HG02759 (cell line): Measurements from ENCODE around the gene SULT4A1.
"Not testable (repeated sequence)": the region's sequence is repeated elsewhere in the genome, so short reads cannot be mapped to it uniquely, and the experiment has no call there.

Experiments used
- ATAC-seq: cut with Tn5 transposase; IDR thresholded peaks from one replicate; pipeline ENCODE4 v1.9.1; 2021; ENCODE audit warnings: mild to moderate bottlenecking, moderate library complexity; ENCODE audit not compliant: unreplicated experiment

Gene SULT4A1

DNA sequence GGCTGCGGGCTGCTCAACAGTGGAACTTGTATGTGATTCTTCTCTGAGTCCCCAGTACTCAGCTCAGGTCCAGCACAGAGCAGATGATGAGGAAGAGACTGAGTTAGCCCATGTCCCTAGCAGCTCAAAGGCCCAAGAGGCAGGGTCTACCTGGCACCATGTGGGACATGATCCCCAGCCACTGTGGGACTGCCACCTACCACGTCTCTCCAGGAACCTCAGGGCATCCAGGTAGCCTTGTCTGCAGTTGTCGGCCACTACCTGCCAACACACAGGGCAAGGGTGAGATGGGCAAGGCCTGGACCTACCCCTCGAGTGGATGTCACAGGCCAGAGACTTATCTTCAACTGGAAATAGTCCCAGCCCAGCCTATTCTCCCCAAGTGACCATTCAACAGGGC, 25.1 kb upstream of the SULT4A1 start:
- no peak for ATAC-seq

DNA sequence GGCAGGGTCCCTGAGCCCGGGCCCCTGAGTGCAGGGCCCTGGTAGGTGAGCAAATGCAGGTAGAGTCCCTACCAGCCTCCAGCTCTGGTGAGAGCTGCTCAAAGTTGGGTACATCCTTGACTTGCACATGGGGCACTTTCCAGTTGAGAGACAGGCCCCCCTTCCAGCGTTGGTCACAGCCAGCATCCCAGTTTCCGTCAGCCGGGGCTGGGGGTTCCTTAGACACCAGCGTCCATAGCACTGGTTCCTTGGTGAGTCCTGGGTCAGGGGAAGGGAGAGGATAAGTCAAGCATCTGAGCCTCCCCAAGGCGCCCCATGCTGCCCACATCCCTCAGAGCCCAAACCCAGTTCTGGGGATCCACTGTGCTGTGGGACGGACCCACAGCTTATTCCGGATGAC, 23.9 kb upstream of the SULT4A1 start:
- ATAC-seq: no peak

DNA sequence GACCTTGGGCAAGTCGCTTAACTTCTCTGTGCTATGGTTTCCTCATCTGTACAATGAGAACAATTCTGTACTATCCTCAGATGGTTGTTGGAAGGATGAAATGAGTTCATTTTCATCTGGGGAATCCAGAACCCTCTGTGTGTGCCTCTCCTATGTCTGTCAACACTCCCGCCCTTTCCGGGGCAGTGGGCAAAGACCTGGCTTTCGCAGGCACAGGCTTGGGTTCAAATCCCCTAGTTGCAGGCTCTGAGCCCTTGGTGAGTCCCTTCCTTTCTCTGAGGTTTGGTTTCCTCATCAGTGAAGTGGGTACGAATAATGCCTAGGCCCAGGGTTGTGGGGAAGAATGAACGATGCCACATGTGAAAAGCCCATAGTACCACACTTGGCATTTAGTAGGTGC, 23.5 kb upstream of the SULT4A1 start:
- ATAC-seq: no peak

DNA sequence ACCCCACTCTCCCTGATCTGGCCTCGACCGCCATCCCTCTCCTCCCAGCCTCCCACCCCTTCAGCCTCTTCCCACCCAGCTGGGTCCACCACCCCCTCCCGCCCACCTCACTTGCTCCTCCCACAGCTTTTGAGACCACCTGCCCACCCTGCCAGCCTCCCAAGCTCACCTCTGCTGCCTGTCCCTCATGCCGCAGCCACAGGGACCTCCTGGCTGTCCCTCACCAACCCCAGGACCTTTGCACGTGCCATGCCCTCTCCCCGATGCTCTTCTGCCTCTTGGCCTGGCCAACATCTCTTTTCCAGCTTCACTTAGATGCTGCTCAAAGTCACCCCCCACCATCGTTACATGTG, 23.0 kb upstream of the SULT4A1 start:
- ATAC-seq: no peak

DNA sequence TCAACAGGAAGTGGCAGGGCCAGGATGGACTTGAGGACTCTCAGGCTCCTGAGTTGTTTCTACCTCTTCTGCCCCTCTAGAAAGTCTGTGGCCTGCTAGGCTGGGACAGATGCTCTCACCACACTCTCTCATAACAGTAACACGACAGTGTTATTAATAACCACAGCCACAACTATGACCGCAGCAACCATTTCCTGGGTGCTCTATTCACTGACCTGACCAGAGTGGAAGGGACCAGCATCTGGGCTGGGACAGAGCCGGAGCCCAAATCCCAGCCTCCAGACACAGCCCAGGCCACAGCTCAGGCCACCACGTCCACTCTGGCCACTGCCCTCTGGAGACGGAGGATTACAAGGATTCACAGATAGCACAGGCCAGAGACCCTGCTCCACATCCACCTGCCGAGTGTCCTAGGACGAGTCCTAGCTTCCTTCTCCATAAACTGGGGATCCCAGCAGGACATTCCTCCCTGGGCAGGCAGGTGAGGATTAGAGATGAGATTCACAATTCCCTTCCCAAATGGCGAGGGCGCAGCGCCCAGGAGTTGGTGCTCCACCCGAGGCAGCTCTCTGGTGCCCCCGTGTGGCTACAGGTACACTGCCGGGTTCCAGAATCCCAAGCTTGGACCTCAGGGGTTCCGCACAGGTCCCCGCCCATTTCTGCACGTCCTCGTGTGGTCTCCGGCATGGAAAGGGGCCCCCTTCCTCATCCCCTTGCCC, 22.4 kb upstream of the SULT4A1 start:
- ATAC-seq: peak; percentile 68

DNA sequence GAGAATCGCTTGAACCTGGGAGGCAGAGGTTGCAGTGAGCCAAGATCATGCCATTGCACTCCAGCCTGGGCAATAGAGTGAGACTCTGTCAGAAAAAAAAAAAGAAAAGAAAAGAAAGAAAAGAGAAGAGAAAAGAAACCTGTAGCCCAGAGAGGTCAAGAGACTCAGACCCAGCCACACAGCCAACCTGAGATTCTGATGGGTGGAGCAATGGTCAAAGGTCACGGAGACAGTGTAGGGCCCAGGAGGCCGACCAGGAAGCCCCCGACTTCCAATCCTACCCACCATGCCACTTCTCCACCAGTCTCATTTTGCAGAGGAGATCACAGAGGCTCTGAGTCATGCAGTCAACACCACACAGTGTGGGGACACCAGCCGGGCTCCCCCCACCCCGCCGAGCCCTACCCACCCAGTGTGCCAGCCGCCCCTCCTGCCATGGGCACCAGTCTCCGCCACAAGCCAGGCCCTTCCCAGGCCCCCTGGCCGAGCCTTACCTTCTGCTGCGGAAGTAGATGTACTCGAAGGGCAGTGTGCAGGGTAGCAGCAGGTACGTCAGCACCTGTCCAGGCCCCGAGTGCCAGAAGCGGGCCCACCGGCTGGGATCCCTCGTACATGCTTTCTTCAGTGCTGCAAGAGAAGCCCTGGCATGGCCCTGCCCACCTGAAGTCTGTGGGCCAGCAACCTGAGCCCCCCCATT, 21.6 kb upstream of the SULT4A1 start:
- no peak for ATAC-seq

DNA sequence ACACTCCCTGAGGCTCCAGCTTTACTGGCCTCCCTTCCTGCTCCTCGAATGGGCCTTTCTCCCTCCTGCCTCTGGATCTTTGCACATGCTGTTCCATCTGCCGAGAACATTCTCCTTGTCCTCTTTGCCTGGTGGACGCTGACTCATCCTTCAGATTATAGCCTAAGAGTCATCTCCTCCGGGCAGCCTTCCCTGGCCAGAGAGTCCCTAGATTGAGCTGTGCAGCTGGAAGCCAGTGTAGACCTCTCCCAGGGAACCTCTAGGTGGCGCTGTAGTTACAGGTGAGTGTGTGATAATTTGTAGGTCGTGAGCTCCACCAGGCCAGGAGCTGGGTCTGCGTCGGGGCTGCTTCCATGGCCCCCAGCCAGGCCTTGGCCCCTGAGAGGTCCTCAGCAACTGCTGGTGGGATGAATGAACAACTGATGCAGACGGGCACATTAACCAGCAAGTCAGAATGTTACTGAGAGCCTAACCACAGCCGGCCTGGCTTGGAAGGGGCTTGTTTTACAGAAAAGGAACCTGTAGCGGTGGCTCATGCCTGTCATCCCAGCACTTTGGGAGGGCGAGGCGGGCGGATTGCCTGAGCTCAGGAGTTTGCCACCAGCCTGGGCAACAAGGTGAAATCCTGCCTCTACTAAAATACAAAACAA, 20.8 kb upstream of the SULT4A1 start:
- ATAC-seq: no peak

DNA sequence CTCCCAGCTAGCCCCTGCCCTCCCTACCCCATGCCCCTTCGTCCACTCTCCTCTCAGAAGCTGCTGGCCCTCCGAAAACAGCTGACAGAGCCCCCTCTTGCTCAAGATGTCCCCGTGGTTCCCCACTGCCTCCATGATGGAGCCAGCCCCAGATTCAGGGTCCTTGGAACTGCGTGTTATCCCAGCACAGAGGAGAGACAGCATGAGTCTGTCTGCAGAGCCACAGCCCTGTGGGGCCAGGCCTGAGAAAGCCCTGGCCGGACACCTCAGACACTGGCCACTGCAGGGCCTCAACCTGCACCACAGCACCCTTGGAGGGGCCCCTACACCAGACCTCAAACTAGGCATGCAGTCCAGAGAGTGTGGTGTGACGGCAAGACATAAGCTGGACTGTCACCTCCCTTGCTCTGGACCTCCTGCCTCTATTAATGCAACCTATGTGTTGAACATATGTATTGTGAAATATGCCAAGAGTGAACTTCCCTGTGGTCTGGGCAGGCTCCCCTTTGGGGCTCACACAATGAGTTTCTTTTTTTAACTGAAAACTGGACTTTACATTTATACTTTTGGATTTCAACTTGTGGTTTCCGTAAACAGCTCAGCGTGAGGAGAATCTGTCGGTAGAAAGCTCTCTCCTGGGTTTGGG, 19.9 kb upstream of the SULT4A1 start:
- no peak for ATAC-seq

DNA sequence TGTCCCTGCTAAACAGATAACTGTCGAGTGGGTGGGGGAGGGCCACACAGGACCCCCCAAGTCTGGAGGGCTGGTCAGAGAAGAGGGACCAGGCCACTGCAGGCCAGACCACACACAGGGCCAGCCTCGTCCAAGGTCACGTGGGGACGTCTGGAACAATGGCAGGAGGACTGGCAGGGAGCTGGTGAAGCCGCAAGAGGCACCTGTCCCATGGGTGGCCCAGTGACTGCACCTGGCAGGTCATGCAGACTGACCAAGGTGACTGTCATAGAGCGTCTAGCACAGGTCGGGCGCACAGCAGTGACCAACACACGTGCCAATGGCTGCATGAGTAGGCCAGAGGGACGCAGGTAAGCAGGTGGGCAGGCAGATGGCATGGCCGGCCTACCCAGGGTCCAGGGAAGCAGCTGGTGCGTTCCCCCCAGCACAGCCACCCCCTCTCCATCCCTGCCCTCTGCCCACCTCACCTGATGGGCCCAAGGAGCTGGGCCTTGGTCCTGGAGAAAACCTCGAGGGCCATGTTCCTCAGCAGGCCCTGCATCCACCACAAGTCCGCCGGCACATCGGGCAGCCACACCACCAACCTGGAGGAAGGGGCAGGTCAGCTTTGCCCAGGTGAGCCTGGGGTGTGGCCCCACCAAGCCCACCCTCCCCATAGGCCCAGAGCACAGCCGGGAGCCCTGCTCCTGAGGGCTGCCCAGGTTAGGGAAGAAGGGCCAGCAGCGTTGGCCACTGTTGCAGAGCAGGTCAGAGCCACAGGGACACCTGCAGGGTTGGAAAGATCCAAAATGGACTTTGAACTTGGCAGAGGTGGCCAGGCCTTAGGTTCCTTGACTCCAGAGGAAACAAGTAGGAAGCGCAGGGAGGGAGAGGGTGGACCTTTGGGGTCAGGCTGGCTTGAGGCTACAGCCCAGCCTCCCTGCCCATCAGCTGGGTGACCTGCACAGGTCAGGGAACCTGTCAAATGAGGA, 19.1 kb upstream of the SULT4A1 start:
- no peak for ATAC-seq

DNA sequence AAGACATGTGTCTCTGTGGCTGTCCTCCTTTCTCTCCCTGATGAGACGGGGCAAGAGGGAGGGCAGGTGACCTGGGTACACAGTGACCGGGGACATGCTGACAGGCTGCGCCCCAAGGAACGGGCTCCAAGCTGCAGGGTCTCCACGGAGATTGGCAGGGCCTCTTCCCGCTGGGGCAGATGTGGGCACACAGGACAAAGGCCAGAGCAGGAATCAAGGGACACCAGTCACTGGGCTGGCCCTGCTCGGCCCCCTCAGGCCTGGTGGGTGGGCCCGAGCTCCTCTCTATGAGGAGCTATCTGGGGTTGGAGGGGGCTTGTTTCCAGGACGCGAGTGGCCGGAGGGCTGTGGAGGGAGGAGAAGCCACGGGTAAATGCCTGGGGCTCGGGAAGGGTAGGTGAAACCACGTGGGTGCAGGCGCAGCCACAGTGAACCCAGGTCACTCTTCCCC, 18.3 kb upstream of the SULT4A1 start:
- ATAC-seq: no peak

DNA sequence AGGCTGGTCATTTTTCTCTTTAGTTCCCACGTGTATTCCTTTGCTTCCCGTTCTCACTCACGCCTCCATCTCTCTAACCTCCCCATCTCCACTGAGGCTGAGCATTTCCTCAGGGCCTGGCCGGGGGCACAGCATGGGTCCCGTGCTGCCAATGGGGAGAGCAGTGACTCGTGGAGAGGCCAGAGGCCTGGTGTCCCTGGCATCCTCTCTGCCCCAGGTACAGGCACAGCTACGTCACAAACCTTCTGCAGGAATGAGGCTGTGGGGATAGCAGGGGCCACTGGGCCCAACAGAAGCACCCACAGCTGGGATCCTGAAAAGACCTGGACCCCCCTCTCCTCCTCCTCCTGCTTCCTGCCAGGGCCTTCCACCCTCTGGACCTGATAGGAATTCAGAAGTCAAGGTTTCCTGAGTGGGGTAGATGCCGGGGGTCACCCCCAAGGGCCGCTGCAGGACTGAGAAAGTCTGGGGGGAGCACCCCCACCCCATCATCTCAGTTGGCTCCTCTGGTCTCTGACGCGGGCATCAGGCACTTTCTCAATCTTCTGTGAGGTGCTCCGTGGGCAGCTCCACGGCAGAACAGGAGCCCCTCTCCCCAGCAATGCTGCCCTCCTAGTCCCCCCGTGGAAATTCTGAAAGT, 17.7 kb upstream of the SULT4A1 start:
- no peak for ATAC-seq

DNA sequence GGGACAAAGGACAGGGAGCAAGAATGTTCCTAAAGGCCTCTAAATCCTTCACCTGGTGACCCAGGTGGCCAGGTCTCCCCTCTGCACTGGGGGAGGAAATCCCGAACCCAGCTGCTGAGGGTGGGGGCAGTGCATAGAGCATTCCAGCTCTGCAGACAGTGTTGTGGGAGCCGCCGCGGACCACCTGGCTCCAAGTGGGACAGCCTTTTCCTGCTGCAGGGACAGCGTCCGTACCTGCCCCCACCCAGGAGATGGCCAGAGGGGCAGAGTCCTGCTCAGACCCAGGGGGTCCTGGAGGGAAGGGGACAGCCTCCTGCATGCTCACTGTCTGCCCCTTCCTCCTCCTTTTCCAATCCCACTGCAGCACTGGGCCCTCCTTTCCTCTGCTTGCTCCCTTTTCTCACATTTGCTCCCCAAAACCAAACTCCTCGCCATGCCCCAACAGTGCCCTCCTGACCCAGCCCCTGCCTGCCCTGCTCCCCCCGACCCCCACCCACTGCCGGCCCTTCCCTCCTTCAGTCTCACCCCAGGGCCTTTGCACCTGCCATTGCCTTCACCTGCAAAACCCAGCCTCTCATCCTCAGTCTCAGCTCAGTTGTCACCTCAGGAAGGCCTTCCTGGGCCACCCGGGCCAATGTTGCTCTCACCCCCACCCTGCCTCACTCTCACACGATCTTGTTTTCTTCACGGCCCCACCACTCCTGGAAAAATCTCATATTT, 16.7 kb upstream of the SULT4A1 start:
- no peak for ATAC-seq

DNA sequence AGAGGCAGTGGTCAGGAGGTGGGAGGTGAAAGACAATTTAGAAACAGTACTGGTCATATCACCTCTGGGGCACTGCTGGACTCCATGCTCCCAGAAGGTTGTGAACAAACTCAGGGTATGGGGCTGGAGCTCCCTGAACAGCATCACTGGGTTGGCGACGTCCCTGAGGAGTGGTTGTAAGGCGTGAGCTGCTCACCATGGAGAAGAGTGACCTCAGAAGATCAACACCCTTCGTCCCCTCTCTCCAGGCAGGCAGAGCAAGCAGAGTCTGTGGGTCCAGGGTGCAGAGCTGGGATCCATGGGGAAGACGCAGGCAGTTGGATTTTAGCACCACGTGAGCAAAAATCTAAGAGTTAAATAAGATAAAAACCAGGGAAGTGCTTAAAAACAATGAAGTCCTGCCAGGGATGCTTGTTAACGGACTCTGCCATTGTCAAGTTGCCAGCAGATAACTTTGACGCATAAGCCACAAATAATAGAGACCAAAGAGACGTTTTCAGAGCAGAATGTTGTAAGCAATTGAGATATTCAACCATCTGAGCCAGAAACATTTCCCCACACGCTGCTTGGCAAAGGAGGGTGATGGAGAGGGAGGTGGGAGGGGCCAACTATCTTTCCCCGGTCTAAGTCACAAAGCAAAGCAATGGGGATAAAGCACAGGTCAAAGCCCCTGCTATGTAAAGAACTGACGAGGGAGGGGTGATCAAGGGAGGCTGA, 15.9 kb upstream of the SULT4A1 start:
- ATAC-seq: no peak

DNA sequence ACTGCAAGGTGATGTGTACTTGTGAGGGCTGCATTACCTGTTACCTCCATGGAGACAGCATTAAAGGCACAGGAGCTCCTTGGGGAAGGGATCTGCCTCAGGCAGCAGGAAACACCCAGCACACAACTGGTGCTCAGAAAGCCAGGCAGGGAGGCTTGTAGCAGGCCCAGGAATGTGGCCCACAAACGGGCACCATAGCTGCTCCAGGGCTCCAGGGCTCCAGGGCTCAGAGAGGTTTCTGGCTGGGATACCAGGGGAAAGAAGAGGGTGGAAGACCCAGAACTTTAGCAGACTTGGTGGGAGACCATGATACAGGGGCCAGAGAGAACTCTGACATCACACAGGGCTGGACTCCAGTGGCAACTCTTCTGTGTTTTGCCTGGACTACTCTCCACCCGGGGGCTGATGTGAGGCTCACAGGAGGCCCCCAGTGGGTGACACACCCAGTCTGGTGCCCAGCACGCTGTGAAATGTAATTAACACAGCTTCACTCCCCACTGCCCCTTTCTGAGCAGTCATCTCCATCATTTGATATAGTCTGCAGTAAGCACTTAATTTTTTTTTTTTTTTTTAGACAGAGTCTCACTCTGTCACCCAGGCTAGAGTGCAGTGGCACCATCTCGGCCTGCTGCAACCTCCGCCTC, 14.7 kb upstream of the SULT4A1 start:
- ATAC-seq: no peak

DNA sequence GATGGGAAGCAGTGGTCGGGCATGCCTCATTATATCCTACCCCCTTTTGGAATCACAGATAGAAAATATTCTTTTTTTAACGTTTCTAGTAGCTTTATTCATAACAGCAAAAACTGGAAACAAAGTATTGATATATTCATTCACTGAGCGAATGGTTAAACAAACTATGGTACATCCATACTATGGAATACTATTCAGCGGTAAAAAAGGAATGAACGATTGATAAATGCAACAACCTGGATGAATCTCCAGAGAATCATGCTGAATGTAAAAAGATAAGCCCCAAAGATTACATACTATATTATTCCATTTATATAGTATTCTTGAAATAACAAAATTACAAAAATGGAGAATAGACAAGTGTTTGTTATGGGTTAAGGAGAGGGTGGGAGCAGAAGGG, 7.5 kb upstream of the SULT4A1 start:
- ATAC-seq: no peak

DNA sequence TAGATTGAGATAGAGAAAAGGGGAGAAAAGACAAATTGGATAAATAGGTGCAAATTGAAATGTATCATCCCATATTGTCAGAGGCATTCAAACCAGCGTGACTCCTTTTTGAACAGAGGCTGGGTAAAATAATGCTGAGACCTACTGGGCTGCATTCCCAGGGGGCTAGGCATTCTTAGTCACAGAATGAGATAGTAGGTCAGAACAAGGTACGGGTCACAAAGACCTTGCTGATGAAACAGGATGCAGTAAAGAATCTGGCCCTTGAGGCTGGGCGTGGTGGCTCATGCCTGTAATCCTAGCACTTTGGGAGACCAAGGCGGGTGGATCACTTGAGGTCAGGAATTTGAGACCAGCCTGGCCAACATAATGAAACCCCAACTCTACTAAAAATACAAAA, 6.7 kb upstream of the SULT4A1 start:
- ATAC-seq: not testable (repeated sequence)

DNA sequence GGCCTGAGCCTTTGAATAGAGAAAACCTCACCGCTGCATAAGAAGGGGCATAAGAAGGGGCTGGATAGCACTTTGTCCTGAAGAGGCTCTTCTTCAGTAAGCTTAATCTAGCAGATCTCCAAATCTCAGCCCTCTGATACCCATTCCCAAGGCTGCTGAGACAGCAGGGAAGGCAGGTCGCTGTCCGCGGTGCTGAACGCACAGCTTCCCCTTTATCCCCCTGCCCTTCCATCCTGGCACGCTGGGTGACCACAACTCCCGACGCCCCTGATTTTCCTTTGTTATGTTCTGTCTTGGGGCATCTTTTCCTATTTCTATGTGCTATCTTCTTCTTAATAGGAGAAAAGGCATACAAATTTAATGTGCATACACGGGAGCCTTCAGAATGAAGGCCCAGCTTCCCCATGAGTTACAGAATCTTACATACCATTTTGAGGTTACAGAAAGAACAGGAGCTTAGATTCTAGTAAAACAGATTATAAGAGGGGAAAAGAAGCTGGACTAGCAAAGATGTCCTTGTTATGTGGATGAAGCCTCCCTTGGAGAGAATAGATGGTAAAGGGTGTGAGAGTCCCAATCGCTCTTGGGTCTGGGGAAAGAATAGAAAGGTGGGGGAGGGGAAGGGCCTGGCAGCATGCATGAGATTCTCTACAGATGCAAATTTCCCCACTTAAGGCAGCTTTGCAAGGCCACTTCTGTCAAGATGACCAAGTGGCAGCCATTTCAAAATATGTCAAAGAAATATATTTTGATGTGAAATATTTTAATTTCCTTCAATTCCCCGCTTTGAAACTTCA, 5.7 kb upstream of the SULT4A1 start:
- no peak for ATAC-seq

DNA sequence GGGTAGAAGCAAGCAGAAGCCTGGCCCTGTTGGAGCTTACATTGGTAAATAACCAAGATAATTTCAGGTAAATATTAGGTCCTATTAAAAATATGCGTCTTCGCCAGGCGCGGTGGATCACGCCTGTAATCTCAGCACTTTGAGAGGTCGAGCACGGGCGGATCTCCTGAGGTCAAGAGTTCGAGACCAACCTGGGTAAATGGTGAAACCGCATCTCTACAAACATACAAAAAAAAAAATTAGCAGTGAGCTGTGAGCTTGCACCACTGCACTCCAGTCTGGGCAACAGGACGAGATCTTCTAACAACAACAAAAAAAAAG, 529 bp upstream of the SULT4A1 start:
- ATAC-seq: no peak
